HepG2 (cell line): Measurements from ENCODE around the gene RPL3. TPM values are rescaled to one million over a fixed set of nuclear protein-coding genes. Genes with fewer than 3 reads are reported as not detected.

Experiments
- HDAC1 ChIP-seq: sonication (generic); formaldehyde crosslinking; IDR thresholded peaks from 2 replicates; pipeline ENCODE4 v1.5.1; 2020; ENCODE audit warnings: mild to moderate bottlenecking, missing genetic modification reagents
- HINFP ChIP-seq: sonication (generic); formaldehyde crosslinking; IDR thresholded peaks from 2 replicates; pipeline ENCODE4 v1.4.0; 2020; ENCODE audit warnings: low read depth, mild to moderate bottlenecking, missing genetic modification reagents
- HNRNPLL ChIP-seq: fragments of 200-400 bp; formaldehyde crosslinking; IDR thresholded peaks from 2 replicates; pipeline ENCODE4 v1.6.1; 2017; ENCODE audit warnings: mild to moderate bottlenecking, low read depth, low read length; ENCODE audit not compliant: poor library complexity, severe bottlenecking
- HOXA3 ChIP-seq: sonication (generic); formaldehyde crosslinking; IDR thresholded peaks from 2 replicates; pipeline ENCODE4 v1.5.0; 2020; ENCODE audit warnings: missing genetic modification reagents
- KLF16 ChIP-seq, 2 experiments: sonication (generic) in 1 of 2; formaldehyde crosslinking in 1 of 2; IDR thresholded peaks; 2 replicates each; pipeline versions ENCODE4 v1.6.1 to v1.8.0; 2016 to 2023; ENCODE audit warnings: missing genetic modification reagents in 2 of 2, missing compliant biosample characterization in 1 of 2
- MAX ChIP-seq: IDR thresholded peaks from 2 replicates; pipeline ENCODE4 v1.6.1; 2012; ENCODE audit warnings: inconsistent platforms
- PRDM4 ChIP-seq: sonication (generic); formaldehyde crosslinking; IDR thresholded peaks from 2 replicates; pipeline ENCODE4 v1.9.0; 2021; ENCODE audit warnings: missing genetic modification reagents, borderline replicate concordance
- TP53 ChIP-seq: sonication (generic); formaldehyde crosslinking; conservative IDR thresholded peaks from 2 replicates; pipeline ENCODE4 v1.4.0; 2020; ENCODE audit warnings: missing genetic modification reagents
- ZNF281 ChIP-seq: sonication (generic); formaldehyde crosslinking; IDR thresholded peaks from 2 replicates; pipeline ENCODE4 v1.4.0; 2020; ENCODE audit warnings: missing genetic modification reagents, borderline replicate concordance
- ZNF503 ChIP-seq: sonication (generic); formaldehyde crosslinking; IDR thresholded peaks from 2 replicates; pipeline ENCODE4 v1.4.0; 2020; ENCODE audit warnings: missing genetic modification reagents
- ZNF687 ChIP-seq: sonication (generic); formaldehyde crosslinking; IDR thresholded peaks from 2 replicates; pipeline ENCODE4 v1.5.1; 2020; ENCODE audit warnings: mild to moderate bottlenecking, missing genetic modification reagents, moderate library complexity
- ZNF772 ChIP-seq: sonication (generic); formaldehyde crosslinking; IDR thresholded peaks from 2 replicates; pipeline ENCODE4 v1.5.0; 2020; ENCODE audit warnings: mild to moderate bottlenecking, missing genetic modification reagents
- ZNF781 ChIP-seq: sonication (generic); formaldehyde crosslinking; IDR thresholded peaks from 2 replicates; pipeline ENCODE4 v1.5.1; 2020; ENCODE audit warnings: borderline replicate concordance, mild to moderate bottlenecking, missing genetic modification reagents; ENCODE audit errors: not compliant biosample characterization
- ZSCAN21 ChIP-seq: sonication (generic); formaldehyde crosslinking; IDR thresholded peaks from 2 replicates; pipeline ENCODE4 v1.8.0; 2022; ENCODE audit warnings: mild to moderate bottlenecking, missing genetic modification reagents, moderate library complexity, borderline replicate concordance
- polyA plus RNA-seq, 8 experiments: library from polyadenylated mRNA; depleted of rRNA in 3 of 8; stranded (reverse) in 7 of 8; unstranded in 1 of 8; fragments of >200 nt; fragmentation: Illumina TruSeq in 4 of 8; extraction: Trizol in 4 of 8; gene quantifications; 2 replicates each; pipeline versions ENCODE4 v1.2.1 to v1.2.3, GENCODE V29; 2011 to 2016; ENCODE audit warnings: low read depth in 4 of 8, missing spikeins in 1 of 8, mixed read lengths in 1 of 8; ENCODE audit not compliant: insufficient read depth in 1 of 8
- total RNA-seq, 5 experiments: library from RNA; depleted of rRNA; stranded (reverse); fragments of >200 nt; fragmentation: Illumina TruSeq; extraction: Trizol; gene quantifications; 2 replicates each; pipeline ENCODE4 v1.2.3, GENCODE V29; 2016; ENCODE audit warnings: low read depth in 1 of 5

The RPL3 gene
- total and polyA plus RNA-seq, 2 of the 13 experiments (the other 11 are each of a cell fraction or from before 2014, with no cell fraction given), result 1,051 to 3,279 TPM

- TF ChIP-seq ZNF687 (CRISPR knock-in tag), result peak; percentile 96
- TF ChIP-seq ZSCAN21, result peak; percentile 62; the same call in 1 of the 2 replicates
- TF ChIP-seq ZNF281 (CRISPR knock-in tag), result 0 out of 2 replicates have a peak, but pooled peaks have one; percentile 22
- 0 out of 2 replicates have a peak, but pooled peaks have one; percentile 15 for TF ChIP-seq TP53
- peak; percentile 44; the same call in 1 of the 2 replicates for TF ChIP-seq HOXA3 (CRISPR knock-in tag)
- peak; percentile 60 for TF ChIP-seq ZNF781
- peak; percentile 72 for TF ChIP-seq HDAC1 (CRISPR knock-in tag)
- peak; percentile 32 for TF ChIP-seq HNRNPLL
- TF ChIP-seq ZNF772 (CRISPR knock-in tag), result peak; percentile 48; the same call in 1 of the 2 replicates
- peak; percentile 38; the same call in 1 of the 2 replicates for TF ChIP-seq ZNF503 (CRISPR knock-in tag)
- no peak for TF ChIP-seq PRDM4 (CRISPR knock-in tag)
- no peak; the same call in 1 of the 2 replicates for TF ChIP-seq HINFP (CRISPR knock-in tag)
- TF ChIP-seq KLF16 (CRISPR knock-in tag; IDR thresholded peaks at IDR 0.05), result peak in 1 of 2 experiments; percentile 22; a peak in 1 of 4 replicates
- TF ChIP-seq MAX, result peak; percentile 97
Measured at GRCh38 chr22:39292561-39293074, 26.8 kb downstream of the RPL3 start (continued).
